ENCODE data around the gene MAGI1. TPM values are rescaled to one million over a fixed set of nuclear protein-coding genes. Genes with fewer than 3 reads are reported as not detected.

MAGI1 gene
- total RNA-seq, 1 donor from 2014 or later, result 47.1 TPM

DNA sequence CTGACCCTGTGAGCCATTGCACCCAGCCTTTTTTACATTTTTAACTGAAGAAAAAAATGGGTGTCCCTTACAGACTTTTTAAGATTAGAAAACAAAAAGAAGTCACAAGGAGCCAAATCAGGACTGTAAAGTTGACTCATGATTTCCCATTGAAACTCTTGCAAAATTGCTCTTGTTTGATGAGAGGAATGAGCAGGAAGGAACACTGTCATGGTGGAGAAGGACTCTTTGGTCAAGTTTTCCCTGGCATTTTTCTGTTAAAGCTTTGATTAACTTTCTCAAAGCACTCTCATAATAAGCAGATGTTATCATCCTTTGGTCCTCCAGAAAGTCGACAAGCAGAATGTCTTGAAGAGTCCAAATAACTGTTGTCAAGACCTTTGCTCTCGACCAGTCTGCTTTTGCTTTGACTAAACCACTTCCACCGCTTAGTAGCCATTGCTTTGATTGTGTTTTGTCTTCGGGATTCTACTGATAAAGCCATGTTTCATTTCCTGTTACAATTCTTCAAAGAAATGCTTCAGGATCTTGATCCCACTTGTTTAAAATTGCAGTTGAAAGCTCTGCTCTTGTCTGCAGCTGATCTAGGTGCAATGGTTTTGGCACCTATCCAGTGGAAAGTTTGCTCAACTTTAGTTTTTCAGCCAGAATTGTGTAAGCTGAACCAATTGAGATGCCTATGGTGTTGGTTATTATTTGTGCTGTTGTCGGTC, 369.4 kb downstream of the MAGI1 start:
- no peak overlapping the region for H3K4me3 ChIP-seq
- H3K9me3 ChIP-seq, result no peaks in the 10 kb centered on the region
- TF ChIP-seq POLR2A (IDR thresholded peaks at IDR 0.05) (no peak), POLR2AphosphoS5 (IDR thresholded peaks at IDR 0.05; ENCODE audit: insufficient read depth in 1 of 2, low read depth in 1 of 2) (no peak), CTCF (IDR thresholded peaks at IDR 0.05) (no peak)
- no peak for DNase-seq (ENCODE audit: extremely low spot score in 2 of 2)
- no peaks in the 10 kb centered on the region for H3K4me1 ChIP-seq
- intact Hi-C loops (cut with DNase I), result no loop called here
- no peaks in the 10 kb centered on the region for H3K36me3 ChIP-seq
- H3K27ac ChIP-seq, result no peak overlapping the region
- H3K27me3 ChIP-seq, result no peaks in the 10 kb centered on the region

- H3K27ac ChIP-seq, result no peak overlapping the region
- H3K4me3 ChIP-seq, result no peak overlapping the region
- intact Hi-C loops (cut with DNase I), result no loop called here
- no peak for TF ChIP-seq POLR2AphosphoS5 (IDR thresholded peaks at IDR 0.05; ENCODE audit: insufficient read depth in 1 of 2, low read depth in 1 of 2)
- no peak for TF ChIP-seq CTCF (IDR thresholded peaks at IDR 0.05)
- TF ChIP-seq POLR2A (IDR thresholded peaks at IDR 0.05), result no peak
- no peak for DNase-seq (ENCODE audit: extremely low spot score in 2 of 2)
- no peaks in the 10 kb centered on the region for H3K4me1 ChIP-seq
- H3K9me3 ChIP-seq, result no peaks in the 10 kb centered on the region
- no peaks in the 10 kb centered on the region for H3K27me3 ChIP-seq
- H3K36me3 ChIP-seq, result no peaks in the 10 kb centered on the region
These were observed 370.8 kb downstream of the MAGI1 start for GRCh38 chr3:65667963-65668362.

DNA sequence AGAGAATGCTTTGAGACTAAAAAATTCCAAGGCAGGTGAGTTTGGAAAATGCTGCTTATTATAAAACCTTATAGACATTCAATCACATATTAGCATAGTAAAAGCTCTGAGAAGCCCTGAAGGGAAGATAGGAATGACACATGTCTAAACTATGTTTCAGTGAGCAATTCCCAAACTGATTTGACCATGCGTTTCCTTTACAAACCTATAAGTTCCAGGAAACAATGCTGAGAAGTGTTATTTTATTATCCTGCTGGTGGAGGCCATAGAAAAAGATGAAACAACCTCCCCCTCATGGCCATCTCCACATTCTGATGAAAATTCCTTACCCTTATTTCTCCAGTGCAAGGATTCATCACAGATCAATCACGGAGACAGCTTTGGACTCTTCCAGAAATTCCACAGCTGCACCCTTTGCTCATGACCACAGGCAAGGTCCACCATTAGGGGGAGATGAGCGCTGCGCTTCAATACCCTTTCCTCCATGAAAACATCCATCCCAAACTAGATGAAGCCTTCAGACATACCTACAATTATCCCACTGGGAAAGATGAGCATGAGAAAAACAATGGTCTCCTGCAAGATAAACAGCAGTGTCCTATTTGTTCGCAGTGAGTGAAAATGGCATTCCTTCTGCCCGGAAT, 372.1 kb downstream of the MAGI1 start:
- H3K27ac ChIP-seq, result no peak overlapping the region
- no peak for DNase-seq (ENCODE audit: extremely low spot score in 2 of 2)
- H3K4me3 ChIP-seq, result no peak overlapping the region
- intact Hi-C loops (cut with DNase I), result no loop called here
- H3K9me3 ChIP-seq, result no peaks in the 10 kb centered on the region
- no peaks in the 10 kb centered on the region for H3K27me3 ChIP-seq
- H3K4me1 ChIP-seq, result no peaks in the 10 kb centered on the region
- H3K36me3 ChIP-seq, result no peaks in the 10 kb centered on the region
- TF ChIP-seq CTCF (IDR thresholded peaks at IDR 0.05) (no peak), POLR2AphosphoS5 (IDR thresholded peaks at IDR 0.05; ENCODE audit: insufficient read depth in 1 of 2, low read depth in 1 of 2) (no peak), POLR2A (IDR thresholded peaks at IDR 0.05) (no peak)

DNA sequence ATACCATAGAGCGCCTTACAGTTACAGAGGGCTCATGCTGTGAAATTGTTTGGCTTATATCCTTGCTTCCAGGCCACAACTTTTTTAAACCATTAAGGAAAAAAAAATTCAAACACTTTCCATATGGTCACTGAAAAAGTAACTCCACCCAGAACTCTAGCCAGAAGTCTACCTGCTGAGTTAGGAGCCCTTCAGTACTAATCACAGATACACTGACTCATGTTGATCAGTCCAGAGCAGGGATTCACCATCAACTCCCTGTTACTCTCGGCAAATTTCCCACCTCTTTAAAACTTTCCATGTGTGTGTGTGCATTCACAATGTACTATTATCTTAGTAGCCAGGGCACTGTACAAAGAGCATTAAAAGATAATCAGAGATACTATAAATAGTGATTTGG, 372.8 kb downstream of the MAGI1 start:
- Histone ChIP-seq H3K27ac (no peak overlapping the region), H3K4me1 (no peaks in the 10 kb centered on the region), H3K4me3 (no peak overlapping the region), H3K9me3 (no peaks in the 10 kb centered on the region), H3K36me3 (no peaks in the 10 kb centered on the region), H3K27me3 (no peaks in the 10 kb centered on the region)
- no peak for DNase-seq (ENCODE audit: extremely low spot score in 2 of 2)
- intact Hi-C loops (cut with DNase I), result no loop called here
- no peak for TF ChIP-seq POLR2AphosphoS5 (IDR thresholded peaks at IDR 0.05; ENCODE audit: insufficient read depth in 1 of 2, low read depth in 1 of 2)
- TF ChIP-seq POLR2A (IDR thresholded peaks at IDR 0.05), result no peak
- no peak for TF ChIP-seq CTCF (IDR thresholded peaks at IDR 0.05)

DNA sequence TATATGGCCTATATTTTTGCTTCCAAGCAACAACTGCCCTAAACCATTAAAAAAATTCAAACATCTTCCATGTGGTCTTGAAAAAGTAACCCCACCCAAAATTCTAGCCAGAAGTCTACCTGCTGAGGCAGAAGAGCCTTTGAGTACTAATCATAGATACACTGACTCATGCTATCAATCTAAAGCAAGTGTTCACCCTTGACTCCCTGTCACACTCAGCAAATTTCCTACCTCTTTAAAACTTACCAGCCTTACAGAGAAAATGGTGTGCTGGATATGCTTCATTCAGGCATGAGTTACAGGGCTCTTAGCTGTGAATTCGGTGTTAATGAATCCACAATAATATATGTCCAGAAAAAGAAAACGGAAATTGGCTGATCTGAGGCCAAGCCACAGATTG, 373.8 kb downstream of the MAGI1 start:
- H3K27ac ChIP-seq, result no peak overlapping the region
- no peak overlapping the region for H3K4me3 ChIP-seq
- no peaks in the 10 kb centered on the region for H3K27me3 ChIP-seq
- TF ChIP-seq CTCF (IDR thresholded peaks at IDR 0.05) (no peak), POLR2AphosphoS5 (IDR thresholded peaks at IDR 0.05; ENCODE audit: insufficient read depth in 1 of 2, low read depth in 1 of 2) (no peak), POLR2A (IDR thresholded peaks at IDR 0.05) (no peak)
- no peaks in the 10 kb centered on the region for H3K4me1 ChIP-seq
- H3K36me3 ChIP-seq, result no peaks in the 10 kb centered on the region
- no peak for DNase-seq (ENCODE audit: extremely low spot score in 2 of 2)
- no peaks in the 10 kb centered on the region for H3K9me3 ChIP-seq
- intact Hi-C loops (cut with DNase I), result no loop called here

All from vagina (tissue), 2 donors.